Stimulated activated CD4-positive, alpha-beta T cell treated with anti-CD3 and anti-CD28 coated beads, Interleukin-1b, Interleukin-23, amount 100 ng/mL, for 4 hours (primary cell): ENCODE data around the gene UGT2B17.

Experiments
- DNase-seq, 2 donors: peaks; one replicate each; pipeline ENCODE4 v3.0.0-alpha.2; 2020; ENCODE audit warnings: low read depth in 2 of 2

Gene UGT2B17

DNA sequence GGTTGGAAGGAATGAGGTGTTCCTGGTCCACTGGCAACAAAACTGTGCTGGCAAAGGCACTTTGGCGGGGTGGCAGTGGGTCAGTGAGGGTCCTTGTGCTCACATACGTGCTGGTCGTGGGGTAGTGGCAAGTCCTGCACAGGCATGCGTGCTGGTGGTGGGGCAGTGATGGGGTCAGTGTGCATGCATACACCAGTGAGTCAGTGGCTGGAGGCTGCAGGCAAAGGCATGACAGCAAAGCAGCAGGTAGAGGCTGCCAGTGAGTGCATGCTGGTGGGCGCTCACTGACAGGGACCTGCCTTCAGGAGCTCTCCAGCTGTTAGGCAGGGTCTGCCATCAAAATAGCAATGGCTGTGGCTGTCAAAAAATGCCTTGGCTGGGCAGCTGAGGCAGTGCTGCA lies 86.8 kb downstream of the UGT2B17 start:
- DNase-seq, result no peak
